Measurements from ENCODE around the gene SNX3.

Gene SNX3

DNA sequence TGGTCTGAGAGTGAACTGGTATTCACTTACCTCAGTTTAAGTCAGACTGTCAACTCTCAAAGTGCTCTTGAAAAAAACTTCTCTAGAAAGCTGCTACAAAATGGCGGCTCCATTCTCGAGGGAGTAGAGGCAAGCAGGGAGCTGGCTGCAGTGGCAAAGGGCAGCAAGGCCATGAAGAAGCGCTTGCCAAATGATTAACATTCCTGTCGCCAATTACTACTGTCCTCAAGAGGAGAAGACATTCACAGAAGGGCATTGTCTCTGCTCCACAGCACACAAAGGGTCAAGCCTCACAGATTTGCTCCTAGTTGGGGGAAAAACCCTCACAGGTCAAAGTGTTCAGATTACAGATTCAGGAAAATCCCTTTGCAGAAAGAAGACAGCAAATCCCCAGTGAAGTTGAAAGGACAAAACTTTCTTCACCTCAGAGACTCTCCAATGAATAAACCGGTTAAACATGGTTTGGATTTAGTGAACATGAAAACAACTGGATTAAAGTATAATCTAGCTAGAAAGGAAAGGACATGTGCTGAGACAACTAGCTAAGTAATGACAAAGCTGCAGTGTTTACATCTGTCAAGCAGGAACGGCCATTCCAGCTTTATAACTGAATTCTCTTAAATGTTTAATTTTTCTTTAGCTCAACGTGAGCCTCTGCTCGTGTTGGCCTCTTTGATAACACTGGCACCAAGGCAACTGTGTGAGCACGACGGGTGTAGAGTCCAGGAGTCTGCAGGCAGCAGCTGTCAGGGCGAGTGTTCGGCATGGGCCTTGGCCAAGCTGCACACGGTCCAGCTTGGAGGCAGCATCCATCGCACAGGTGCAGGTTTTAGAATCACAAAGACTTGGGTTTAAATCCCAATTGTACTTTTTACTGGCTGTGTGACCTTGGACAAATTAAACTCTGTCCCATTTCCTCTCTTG is 57.4 kb downstream of the SNX3 start (continued):
- no peak for TF ChIP-seq ZNF560 (tag by site-specific recombination; IDR thresholded peaks at IDR 0.05; ENCODE audit: borderline replicate concordance)
- no peak for TF ChIP-seq ZNF426 (tag by site-specific recombination; IDR thresholded peaks at IDR 0.05)
- TF ChIP-seq ZNF114 (tag by site-specific recombination; IDR thresholded peaks at IDR 0.05) = no peak
- TF ChIP-seq ZNF654 (tag by site-specific recombination; IDR thresholded peaks at IDR 0.05; ENCODE audit: low read depth) = no peak
- no peak for TF ChIP-seq ZNF202 (tag by site-specific recombination; IDR thresholded peaks at IDR 0.05; ENCODE audit: borderline replicate concordance)

- no peaks in the 10 kb centered on the region for H3K9me3 ChIP-seq (ENCODE audit: control insufficient read depth, insufficient read depth, low read depth, low read length)
- peaks cover 0 to 3% of the 10 kb centered on the region in 2 experiments; a peak in 2 of 3 replicates for H3K36me3 ChIP-seq (ENCODE audit: control insufficient read depth in 2 of 2, insufficient read depth in 1 of 2, low read length in 2 of 2)
- H3K4me3 ChIP-seq (ENCODE audit: low read depth, low read length) = no peak overlapping the region
- TF ChIP-seq ZNF10 (tag by site-specific recombination; IDR thresholded peaks at IDR 0.05) (no peak), ZNF48 (tag by site-specific recombination; IDR thresholded peaks at IDR 0.05) (no peak), ZNF133 (tag by site-specific recombination; IDR thresholded peaks at IDR 0.05) (no peak), GLIS2 (tag by site-specific recombination; IDR thresholded peaks at IDR 0.05) (peak; percentile 45; the same call in 1 of the 2 replicates), ZNF37A (tag by site-specific recombination; IDR thresholded peaks at IDR 0.05) (no peak), ZIC2 (tag by site-specific recombination; IDR thresholded peaks at IDR 0.05) (peak; percentile 52), PRDM1 (tag by site-specific recombination; IDR thresholded peaks at IDR 0.05) (no peak), KLF1 (tag by site-specific recombination; IDR thresholded peaks at IDR 0.05) (peak; percentile 39; the same call in 1 of the 2 replicates), SP7 (tag by site-specific recombination; IDR thresholded peaks at IDR 0.05) (0 out of 2 replicates have a peak, but pooled peaks have one; percentile 23), ATF2 (tag by site-specific recombination; IDR thresholded peaks at IDR 0.05; ENCODE audit: low read depth) (no peak), ZBTB1 (tag by site-specific recombination; IDR thresholded peaks at IDR 0.05) (no peak), GLIS1 (tag by site-specific recombination; IDR thresholded peaks at IDR 0.05) (peak; percentile 52)
- TF ChIP-seq, protein P1, sequence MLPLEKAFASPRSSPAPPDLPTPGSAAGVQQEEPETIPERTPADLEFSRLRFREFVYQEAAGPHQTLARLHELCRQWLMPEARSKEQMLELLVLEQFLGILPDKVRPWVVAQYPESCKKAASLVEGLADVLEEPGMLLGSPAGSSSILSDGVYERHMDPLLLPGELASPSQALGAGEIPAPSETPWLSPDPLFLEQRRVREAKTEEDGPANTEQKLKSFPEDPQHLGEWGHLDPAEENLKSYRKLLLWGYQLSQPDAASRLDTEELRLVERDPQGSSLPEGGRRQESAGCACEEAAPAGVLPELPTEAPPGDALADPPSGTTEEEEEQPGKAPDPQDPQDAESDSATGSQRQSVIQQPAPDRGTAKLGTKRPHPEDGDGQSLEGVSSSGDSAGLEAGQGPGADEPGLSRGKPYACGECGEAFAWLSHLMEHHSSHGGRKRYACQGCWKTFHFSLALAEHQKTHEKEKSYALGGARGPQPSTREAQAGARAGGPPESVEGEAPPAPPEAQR (tag by site-specific recombination; IDR thresholded peaks at IDR 0.05) = no peak
- ChIA-PET POLR2A (interaction anchor here (0.6 kb wide), 1 partner anchor 1263 kb away, joined by 3 read pairs; no protein-coding TSS in a partner anchor), CTCF (interaction anchor here (0.6 kb wide), 1 partner anchor 33 kb away, joined by 3 read pairs; no protein-coding TSS in a partner anchor)
- H3K27ac ChIP-seq (ENCODE audit: extremely low read depth, low read depth, low read length) = no peak overlapping the region; the same call in 1 of the 2 replicates
- no peaks in the 10 kb centered on the region for H3K4me1 ChIP-seq (ENCODE audit: control insufficient read depth, insufficient read depth, low read length)
Measured at GRCh38 chr6:108200631-108201030, 60.2 kb downstream of the SNX3 start.

DNA sequence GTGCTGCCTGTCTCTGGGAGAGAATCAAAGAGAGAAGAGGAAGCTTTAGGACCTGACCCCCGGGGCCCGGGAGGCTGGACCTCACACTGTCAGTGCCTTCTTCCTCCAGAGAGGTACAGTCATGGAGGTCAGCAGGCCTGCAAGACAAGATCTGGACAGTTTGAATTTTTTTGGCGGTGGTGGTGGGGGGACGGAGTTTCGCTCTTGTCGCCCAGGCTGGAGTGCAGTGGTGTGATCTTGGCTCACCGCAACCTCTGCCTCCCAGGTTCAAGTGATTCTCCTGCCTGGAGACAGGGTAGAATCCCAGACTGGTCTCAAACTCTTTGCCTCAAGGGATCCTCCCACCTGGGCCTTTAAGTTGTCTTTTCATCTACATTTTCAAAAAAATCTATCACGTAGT is 60.7 kb downstream of the SNX3 start:
- Histone ChIP-seq H3K4me1 (ENCODE audit: control insufficient read depth, insufficient read depth, low read length) (no peaks in the 10 kb centered on the region), H3K36me3 (ENCODE audit: control insufficient read depth in 2 of 2, insufficient read depth in 1 of 2, low read length in 2 of 2) (peaks cover 0 to 3% of the 10 kb centered on the region in 2 experiments; a peak in 2 of 3 replicates), H3K4me3 (ENCODE audit: low read depth, low read length) (no peak overlapping the region), H3K27ac (ENCODE audit: extremely low read depth, low read depth, low read length) (no peak overlapping the region; the same call in 1 of the 2 replicates), H3K9me3 (ENCODE audit: control insufficient read depth, insufficient read depth, low read depth, low read length) (no peaks in the 10 kb centered on the region)
- ChIA-PET CTCF (interaction anchor here (0.6 kb wide), 1 partner anchor 34 kb away, joined by 3 read pairs; no protein-coding TSS in a partner anchor), POLR2A (interaction anchor here (0.6 kb wide), 1 partner anchor 1263 kb away, joined by 3 read pairs; no protein-coding TSS in a partner anchor)
- TF ChIP-seq ZNF155 (tag by site-specific recombination; IDR thresholded peaks at IDR 0.05) (no peak), KLF7 (tag by site-specific recombination; IDR thresholded peaks at IDR 0.05; ENCODE audit: borderline replicate concordance) (no peak), ZNF654 (tag by site-specific recombination; IDR thresholded peaks at IDR 0.05; ENCODE audit: low read depth) (no peak), ZBTB48 (tag by site-specific recombination; IDR thresholded peaks at IDR 0.05) (no peak), ZNF529 (tag by site-specific recombination; IDR thresholded peaks at IDR 0.05; ENCODE audit: insufficient replicate concordance) (no peak), ZNF24 (tag by site-specific recombination; IDR thresholded peaks at IDR 0.05) (no peak), ZNF830 (tag by site-specific recombination; IDR thresholded peaks at IDR 0.05; ENCODE audit: low read depth) (no peak), SP7 (tag by site-specific recombination; IDR thresholded peaks at IDR 0.05) (no peak), ZNF26 (tag by site-specific recombination; IDR thresholded peaks at IDR 0.05) (no peak)
- TF ChIP-seq, protein P2, sequence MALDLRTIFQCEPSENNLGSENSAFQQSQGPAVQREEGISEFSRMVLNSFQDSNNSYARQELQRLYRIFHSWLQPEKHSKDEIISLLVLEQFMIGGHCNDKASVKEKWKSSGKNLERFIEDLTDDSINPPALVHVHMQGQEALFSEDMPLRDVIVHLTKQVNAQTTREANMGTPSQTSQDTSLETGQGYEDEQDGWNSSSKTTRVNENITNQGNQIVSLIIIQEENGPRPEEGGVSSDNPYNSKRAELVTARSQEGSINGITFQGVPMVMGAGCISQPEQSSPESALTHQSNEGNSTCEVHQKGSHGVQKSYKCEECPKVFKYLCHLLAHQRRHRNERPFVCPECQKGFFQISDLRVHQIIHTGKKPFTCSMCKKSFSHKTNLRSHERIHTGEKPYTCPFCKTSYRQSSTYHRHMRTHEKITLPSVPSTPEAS (tag by site-specific recombination; IDR thresholded peaks at IDR 0.05) = no peak

All from HEK293 (cell line).